A549 (cell line): ENCODE results near the gene ZNF566.

Experiments used
- ZNF302 ChIP-seq: fragments of 250-450 bp; sonication (Bioruptor Pico); IDR thresholded peaks from 2 replicates; pipeline ENCODE4 v1.9.0; 2021; ENCODE audit warnings: inconsistent platforms, mild to moderate bottlenecking, moderate library complexity
- TF ChIP-seq, protein P1 (sequence below): IDR thresholded peaks from 2 replicates; pipeline ENCODE4 v1.6.1; 2012

- no peak for TF ChIP-seq ZNF302
- TF ChIP-seq, protein P1, sequence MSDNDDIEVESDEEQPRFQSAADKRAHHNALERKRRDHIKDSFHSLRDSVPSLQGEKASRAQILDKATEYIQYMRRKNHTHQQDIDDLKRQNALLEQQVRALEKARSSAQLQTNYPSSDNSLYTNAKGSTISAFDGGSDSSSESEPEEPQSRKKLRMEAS = no peak
Measured at GRCh38 chr19:36398571-36398970, 90.8 kb downstream of the ZNF566 start.
